ENCODE data around the gene TUBGCP4.

TUBGCP4 gene

DNA sequence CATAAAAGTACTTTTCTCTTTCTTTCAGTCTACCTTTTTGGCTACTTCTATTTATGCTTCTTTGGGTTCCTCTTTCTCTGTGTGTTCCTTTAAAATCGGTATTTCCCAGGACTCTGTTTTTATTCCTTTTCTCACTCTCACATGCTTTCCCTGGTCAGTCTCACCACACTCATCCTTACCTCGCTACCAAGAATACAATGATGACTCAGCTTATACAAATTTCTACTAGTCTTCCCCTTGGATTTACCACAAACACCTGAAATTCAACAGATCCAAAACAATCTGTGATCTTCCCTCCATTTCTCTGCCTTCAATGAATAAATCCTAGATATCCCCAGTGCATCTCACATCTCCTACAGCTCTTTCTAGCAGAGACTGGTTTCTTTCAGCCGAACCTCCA, 52.9 kb downstream of the TUBGCP4 start:
- no peaks in the 10 kb centered on the region for H3K4me1 ChIP-seq (ENCODE audit: control insufficient read depth in 2 of 2, insufficient read depth in 2 of 2, low read length in 2 of 2)
- no peak overlapping the region for H3K27ac ChIP-seq (ENCODE audit: low read depth in 2 of 2, low read length in 2 of 2)
- no peak overlapping the region for H3K9ac ChIP-seq (ENCODE audit: low read depth in 1 of 2, low read length in 2 of 2)
- no peaks in the 10 kb centered on the region for H3K27me3 ChIP-seq (ENCODE audit: control insufficient read depth in 2 of 2, insufficient read depth in 2 of 2, low read length in 2 of 2)
- H3K4me3 ChIP-seq (ENCODE audit: low read length in 2 of 2), result no peak overlapping the region
- H3K9me3 ChIP-seq (ENCODE audit: control insufficient read depth in 2 of 2, low read length in 2 of 2), result no peaks in the 10 kb centered on the region
- H3K36me3 ChIP-seq (ENCODE audit: control insufficient read depth in 2 of 2, insufficient read depth in 2 of 2, low read length in 2 of 2), result peaks cover 37 to 58% of the 10 kb centered on the region in 2 donors

- Histone ChIP-seq H3K36me3 (ENCODE audit: control insufficient read depth in 2 of 2, insufficient read depth in 2 of 2, low read length in 2 of 2) (peaks cover 36 to 55% of the 10 kb centered on the region in 2 donors), H3K27ac (ENCODE audit: low read depth in 2 of 2, low read length in 2 of 2) (no peak overlapping the region), H3K9ac (ENCODE audit: low read depth in 1 of 2, low read length in 2 of 2) (no peak overlapping the region), H3K4me1 (ENCODE audit: control insufficient read depth in 2 of 2, insufficient read depth in 2 of 2, low read length in 2 of 2) (no peaks in the 10 kb centered on the region), H3K27me3 (ENCODE audit: control insufficient read depth in 2 of 2, insufficient read depth in 2 of 2, low read length in 2 of 2) (no peaks in the 10 kb centered on the region), H3K9me3 (ENCODE audit: control insufficient read depth in 2 of 2, low read length in 2 of 2) (no peaks in the 10 kb centered on the region), H3K4me3 (ENCODE audit: low read length in 2 of 2) (no peak overlapping the region)
These were observed 58.8 kb downstream of the TUBGCP4 start for GRCh38 chr15:43429687-43430086.

- Histone ChIP-seq H3K4me1 (ENCODE audit: control insufficient read depth in 2 of 2, insufficient read depth in 2 of 2, low read length in 2 of 2) (no peaks in the 10 kb centered on the region), H3K27ac (ENCODE audit: low read depth in 2 of 2, low read length in 2 of 2) (no peak overlapping the region), H3K4me3 (ENCODE audit: low read length in 2 of 2) (no peak overlapping the region), H3K9me3 (ENCODE audit: control insufficient read depth in 2 of 2, low read length in 2 of 2) (no peaks in the 10 kb centered on the region), H3K27me3 (ENCODE audit: control insufficient read depth in 2 of 2, insufficient read depth in 2 of 2, low read length in 2 of 2) (no peaks in the 10 kb centered on the region), H3K36me3 (ENCODE audit: control insufficient read depth in 2 of 2, insufficient read depth in 2 of 2, low read length in 2 of 2) (peaks cover 35 to 49% of the 10 kb centered on the region in 2 donors), H3K9ac (ENCODE audit: low read depth in 1 of 2, low read length in 2 of 2) (no peak overlapping the region)
These were observed 62.3 kb downstream of the TUBGCP4 start for GRCh38 chr15:43433165-43433564.

DNA sequence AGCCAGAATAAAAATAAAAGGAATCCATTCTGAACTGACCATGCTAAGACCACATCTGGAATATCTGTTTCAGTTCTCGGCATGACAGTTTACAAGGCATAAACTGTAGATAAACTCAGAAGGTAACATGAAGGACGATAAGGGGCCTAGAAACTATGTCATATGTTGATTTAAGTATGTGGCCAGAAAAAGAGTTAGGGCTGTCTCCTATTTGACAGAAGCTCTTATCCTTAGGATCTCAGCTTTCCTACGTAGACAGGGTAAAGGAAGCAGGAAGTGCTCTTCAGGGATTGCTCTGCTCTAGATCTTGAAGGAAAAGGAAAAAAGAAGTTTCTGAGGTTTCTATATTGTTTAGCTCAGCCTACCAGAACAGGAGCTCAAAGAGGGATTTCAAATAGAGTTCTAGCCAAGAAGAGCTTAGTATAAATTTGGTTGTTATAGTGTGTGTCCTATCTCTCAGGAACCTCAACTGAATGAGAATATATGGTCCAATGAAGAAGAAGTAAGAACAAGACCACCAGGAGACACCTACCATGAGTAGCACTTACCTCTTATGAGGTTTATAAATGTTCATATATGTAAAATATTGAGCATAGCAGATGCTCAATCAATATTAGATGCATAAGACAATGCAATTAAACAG, 62.9 kb downstream of the TUBGCP4 start:
- H3K4me1 ChIP-seq (ENCODE audit: control insufficient read depth in 2 of 2, insufficient read depth in 2 of 2, low read length in 2 of 2), result no peaks in the 10 kb centered on the region
- H3K4me3 ChIP-seq (ENCODE audit: low read length in 2 of 2), result no peak overlapping the region
- peaks cover 37 to 50% of the 10 kb centered on the region in 2 donors for H3K36me3 ChIP-seq (ENCODE audit: control insufficient read depth in 2 of 2, insufficient read depth in 2 of 2, low read length in 2 of 2)
- H3K27me3 ChIP-seq (ENCODE audit: control insufficient read depth in 2 of 2, insufficient read depth in 2 of 2, low read length in 2 of 2), result no peaks in the 10 kb centered on the region
- no peaks in the 10 kb centered on the region for H3K9me3 ChIP-seq (ENCODE audit: control insufficient read depth in 2 of 2, low read length in 2 of 2)
- no peak overlapping the region for H3K27ac ChIP-seq (ENCODE audit: low read depth in 2 of 2, low read length in 2 of 2)
- no peak overlapping the region for H3K9ac ChIP-seq (ENCODE audit: low read depth in 1 of 2, low read length in 2 of 2)

- peaks cover 34 to 56% of the 10 kb centered on the region in 2 donors for H3K36me3 ChIP-seq (ENCODE audit: control insufficient read depth in 2 of 2, insufficient read depth in 2 of 2, low read length in 2 of 2)
- no peaks in the 10 kb centered on the region for H3K27me3 ChIP-seq (ENCODE audit: control insufficient read depth in 2 of 2, insufficient read depth in 2 of 2, low read length in 2 of 2)
These were observed 63.5 kb downstream of the TUBGCP4 start for GRCh38 chr15:43434446-43434845.

DNA sequence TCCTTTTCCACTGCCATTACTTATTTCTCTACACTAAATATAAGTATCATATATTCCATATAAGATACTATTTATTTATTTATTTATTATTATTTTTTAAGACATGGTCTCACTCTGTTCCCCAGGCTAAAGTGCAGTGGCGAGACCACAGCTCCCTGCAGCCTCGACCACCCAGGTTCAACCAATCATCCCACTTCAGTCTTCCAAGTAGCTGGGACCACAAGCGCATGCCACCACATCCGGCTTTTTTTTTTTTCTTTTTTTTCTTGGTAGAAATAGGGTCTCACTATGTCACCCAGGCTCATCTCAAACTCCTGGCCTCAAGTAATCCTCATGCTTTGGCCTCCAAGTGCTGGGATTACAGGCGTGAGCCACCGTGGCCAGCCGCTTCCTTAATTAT, 65.5 kb downstream of the TUBGCP4 start:
- Histone ChIP-seq H3K27me3 (ENCODE audit: control insufficient read depth in 2 of 2, insufficient read depth in 2 of 2, low read length in 2 of 2) (no peaks in the 10 kb centered on the region), H3K9me3 (ENCODE audit: control insufficient read depth in 2 of 2, low read length in 2 of 2) (no peaks in the 10 kb centered on the region), H3K4me3 (ENCODE audit: low read length in 2 of 2) (no peak overlapping the region), H3K27ac (ENCODE audit: low read depth in 2 of 2, low read length in 2 of 2) (no peak overlapping the region), H3K4me1 (ENCODE audit: control insufficient read depth in 2 of 2, insufficient read depth in 2 of 2, low read length in 2 of 2) (peaks cover 0 to 3% of the 10 kb centered on the region in 2 donors), H3K36me3 (ENCODE audit: control insufficient read depth in 2 of 2, insufficient read depth in 2 of 2, low read length in 2 of 2) (peaks cover 30 to 54% of the 10 kb centered on the region in 2 donors), H3K9ac (ENCODE audit: low read depth in 1 of 2, low read length in 2 of 2) (no peak overlapping the region)

More at GRCh38 chr15:43434446-43434845, 63.5 kb downstream of the TUBGCP4 start:
- H3K4me3 ChIP-seq (ENCODE audit: low read length in 2 of 2), result no peak overlapping the region
- no peak overlapping the region for H3K27ac ChIP-seq (ENCODE audit: low read depth in 2 of 2, low read length in 2 of 2)
- H3K4me1 ChIP-seq (ENCODE audit: control insufficient read depth in 2 of 2, insufficient read depth in 2 of 2, low read length in 2 of 2), result no peaks in the 10 kb centered on the region
- H3K9me3 ChIP-seq (ENCODE audit: control insufficient read depth in 2 of 2, low read length in 2 of 2), result no peaks in the 10 kb centered on the region
- no peak overlapping the region for H3K9ac ChIP-seq (ENCODE audit: low read depth in 1 of 2, low read length in 2 of 2)

GRCh38 chr15:43439268-43439667, 68.4 kb downstream of the TUBGCP4 start:
- Histone ChIP-seq H3K9ac (ENCODE audit: low read depth in 1 of 2, low read length in 2 of 2) (no peak overlapping the region), H3K9me3 (ENCODE audit: control insufficient read depth in 2 of 2, low read length in 2 of 2) (no peaks in the 10 kb centered on the region), H3K36me3 (ENCODE audit: control insufficient read depth in 2 of 2, insufficient read depth in 2 of 2, low read length in 2 of 2) (peaks cover 15 to 34% of the 10 kb centered on the region in 2 donors), H3K4me3 (ENCODE audit: low read length in 2 of 2) (no peak overlapping the region), H3K4me1 (ENCODE audit: control insufficient read depth in 2 of 2, insufficient read depth in 2 of 2, low read length in 2 of 2) (peaks cover 0 to 3% of the 10 kb centered on the region in 2 donors), H3K27me3 (ENCODE audit: control insufficient read depth in 2 of 2, insufficient read depth in 2 of 2, low read length in 2 of 2) (no peaks in the 10 kb centered on the region), H3K27ac (ENCODE audit: low read depth in 2 of 2, low read length in 2 of 2) (no peak overlapping the region)

- Histone ChIP-seq H3K36me3 (ENCODE audit: control insufficient read depth in 2 of 2, insufficient read depth in 2 of 2, low read length in 2 of 2) (peaks cover 18 to 34% of the 10 kb centered on the region in 2 donors), H3K9me3 (ENCODE audit: control insufficient read depth in 2 of 2, low read length in 2 of 2) (no peaks in the 10 kb centered on the region), H3K4me3 (ENCODE audit: low read length in 2 of 2) (no peak overlapping the region), H3K9ac (ENCODE audit: low read depth in 1 of 2, low read length in 2 of 2) (no peak overlapping the region), H3K27ac (ENCODE audit: low read depth in 2 of 2, low read length in 2 of 2) (no peak overlapping the region), H3K27me3 (ENCODE audit: control insufficient read depth in 2 of 2, insufficient read depth in 2 of 2, low read length in 2 of 2) (no peaks in the 10 kb centered on the region), H3K4me1 (ENCODE audit: control insufficient read depth in 2 of 2, insufficient read depth in 2 of 2, low read length in 2 of 2) (peaks cover 0 to 3% of the 10 kb centered on the region in 2 donors)
These were observed 69.9 kb downstream of the TUBGCP4 start for GRCh38 chr15:43440721-43441281.

GRCh38 chr15:43441316-43441715, 70.4 kb downstream of the TUBGCP4 start:
- Histone ChIP-seq H3K4me1 (ENCODE audit: control insufficient read depth in 2 of 2, insufficient read depth in 2 of 2, low read length in 2 of 2) (peaks cover 0 to 3% of the 10 kb centered on the region in 2 donors), H3K9ac (ENCODE audit: low read depth in 1 of 2, low read length in 2 of 2) (no peak overlapping the region), H3K27ac (ENCODE audit: low read depth in 2 of 2, low read length in 2 of 2) (no peak overlapping the region), H3K4me3 (ENCODE audit: low read length in 2 of 2) (no peak overlapping the region), H3K27me3 (ENCODE audit: control insufficient read depth in 2 of 2, insufficient read depth in 2 of 2, low read length in 2 of 2) (no peaks in the 10 kb centered on the region), H3K36me3 (ENCODE audit: control insufficient read depth in 2 of 2, insufficient read depth in 2 of 2, low read length in 2 of 2) (peaks cover 22 to 35% of the 10 kb centered on the region in 2 donors), H3K9me3 (ENCODE audit: control insufficient read depth in 2 of 2, low read length in 2 of 2) (no peaks in the 10 kb centered on the region)

- no peak overlapping the region for H3K9ac ChIP-seq (ENCODE audit: low read depth in 1 of 2, low read length in 2 of 2)
- no peaks in the 10 kb centered on the region for H3K9me3 ChIP-seq (ENCODE audit: control insufficient read depth in 2 of 2, low read length in 2 of 2)
- H3K27me3 ChIP-seq (ENCODE audit: control insufficient read depth in 2 of 2, insufficient read depth in 2 of 2, low read length in 2 of 2), result no peaks in the 10 kb centered on the region
- no peak overlapping the region for H3K4me3 ChIP-seq (ENCODE audit: low read length in 2 of 2)
- H3K27ac ChIP-seq (ENCODE audit: low read depth in 2 of 2, low read length in 2 of 2), result no peak overlapping the region
- peaks cover 13 to 18% of the 10 kb centered on the region in 2 donors for H3K36me3 ChIP-seq (ENCODE audit: control insufficient read depth in 2 of 2, insufficient read depth in 2 of 2, low read length in 2 of 2)
- no peaks in the 10 kb centered on the region for H3K4me1 ChIP-seq (ENCODE audit: control insufficient read depth in 2 of 2, insufficient read depth in 2 of 2, low read length in 2 of 2)
These were observed 75.4 kb downstream of the TUBGCP4 start for GRCh38 chr15:43446344-43446743.
